GM19240 (cell line): ENCODE measurements around the gene ANTXRL.
"Not testable (repeated sequence)": the region's sequence is repeated elsewhere in the genome, so short reads cannot be mapped to it uniquely, and the experiment has no call there.

Experiments used
- DNase-seq: peaks from one replicate; pipeline ENCODE4 v3.0.0; 2011; ENCODE audit warnings: low spot score; ENCODE audit not compliant: insufficient read length

Gene ANTXRL

DNA sequence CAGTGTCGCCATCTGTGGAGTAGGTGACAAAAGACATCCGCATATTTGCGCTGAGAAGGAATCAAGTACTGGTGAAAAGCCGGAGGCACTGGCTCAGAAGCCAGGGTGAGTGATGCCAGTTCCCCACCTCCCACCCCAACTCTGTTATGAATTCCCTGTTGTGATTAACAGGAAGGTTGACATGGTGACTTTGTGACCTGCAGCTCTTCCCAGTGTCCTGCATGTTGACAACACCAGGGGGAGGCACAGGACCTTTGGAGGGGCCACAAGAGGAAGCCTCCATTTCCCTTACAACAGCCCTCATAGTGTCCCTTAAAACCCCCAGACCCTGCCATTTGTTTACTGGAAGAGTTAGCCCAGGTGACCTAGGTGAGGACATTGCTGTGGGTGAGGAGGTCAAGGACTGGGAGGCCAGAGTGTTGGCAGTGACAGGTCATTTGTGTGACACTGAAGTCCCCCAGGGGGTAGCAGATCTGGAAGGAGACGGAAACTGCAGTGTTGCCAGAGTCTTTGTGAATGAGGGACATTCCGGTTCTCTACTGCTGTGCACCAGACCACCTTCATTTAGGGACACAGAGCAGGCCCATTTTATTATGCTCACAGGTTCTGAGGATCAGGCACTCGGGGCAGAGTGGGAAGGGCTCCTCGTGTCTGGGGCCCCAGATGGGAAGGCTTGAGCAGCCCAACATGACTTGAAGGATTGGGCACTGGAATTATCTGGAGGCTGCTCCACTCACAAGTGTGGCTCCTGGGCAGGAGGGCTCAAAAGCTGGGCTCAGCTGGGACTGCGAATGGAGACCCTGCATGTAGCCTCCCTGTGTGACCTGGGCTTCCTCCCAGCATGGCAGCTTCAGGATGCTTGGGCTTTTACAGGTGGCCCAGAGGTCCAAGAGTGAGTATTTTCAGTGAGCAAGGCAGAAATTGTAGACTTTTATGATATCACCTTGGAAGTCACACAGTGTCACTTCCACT, 13.0 kb upstream of the ANTXRL start:
- no peak for DNase-seq

DNA sequence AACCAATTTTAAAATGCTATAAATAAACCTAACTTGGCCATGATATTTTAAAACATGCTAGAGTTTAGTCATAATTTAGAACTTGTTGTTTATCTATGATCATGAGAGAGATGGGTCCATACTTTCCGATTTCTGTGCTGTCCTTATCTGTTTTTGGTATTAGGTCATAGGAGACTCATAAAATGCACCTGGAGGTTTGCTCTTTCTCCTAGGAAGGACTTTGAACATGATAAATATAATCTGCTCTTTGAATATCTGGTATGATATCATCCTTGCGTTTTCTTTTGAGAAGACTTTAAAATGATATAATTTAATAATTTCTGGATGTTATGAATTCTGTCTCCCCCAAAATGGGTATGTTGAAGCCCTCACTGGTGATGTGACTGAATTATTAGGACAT, 9.0 kb upstream of the ANTXRL start:
- DNase-seq: no peak

DNA sequence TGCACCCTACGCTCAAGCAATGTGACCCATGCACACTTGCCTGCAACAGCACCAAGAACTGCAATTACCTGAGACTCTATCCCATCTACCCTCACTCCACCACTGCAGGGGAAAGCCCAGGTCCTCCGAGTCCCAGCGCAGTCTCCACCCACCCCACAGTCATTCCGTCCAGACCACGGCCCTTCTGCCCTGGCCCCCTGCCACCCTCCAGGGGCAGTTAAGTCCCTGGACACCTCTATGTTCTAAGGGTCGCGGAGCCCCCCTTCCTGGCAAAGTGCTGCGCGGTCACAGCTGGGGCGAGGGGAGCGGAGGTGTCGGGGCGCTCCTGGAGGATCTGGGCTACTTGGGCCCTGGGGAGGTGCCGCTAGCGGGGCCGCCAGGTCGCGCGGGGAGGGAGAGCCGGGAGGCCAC, 4.4 kb upstream of the ANTXRL start:
- DNase-seq: not testable (repeated sequence)

DNA sequence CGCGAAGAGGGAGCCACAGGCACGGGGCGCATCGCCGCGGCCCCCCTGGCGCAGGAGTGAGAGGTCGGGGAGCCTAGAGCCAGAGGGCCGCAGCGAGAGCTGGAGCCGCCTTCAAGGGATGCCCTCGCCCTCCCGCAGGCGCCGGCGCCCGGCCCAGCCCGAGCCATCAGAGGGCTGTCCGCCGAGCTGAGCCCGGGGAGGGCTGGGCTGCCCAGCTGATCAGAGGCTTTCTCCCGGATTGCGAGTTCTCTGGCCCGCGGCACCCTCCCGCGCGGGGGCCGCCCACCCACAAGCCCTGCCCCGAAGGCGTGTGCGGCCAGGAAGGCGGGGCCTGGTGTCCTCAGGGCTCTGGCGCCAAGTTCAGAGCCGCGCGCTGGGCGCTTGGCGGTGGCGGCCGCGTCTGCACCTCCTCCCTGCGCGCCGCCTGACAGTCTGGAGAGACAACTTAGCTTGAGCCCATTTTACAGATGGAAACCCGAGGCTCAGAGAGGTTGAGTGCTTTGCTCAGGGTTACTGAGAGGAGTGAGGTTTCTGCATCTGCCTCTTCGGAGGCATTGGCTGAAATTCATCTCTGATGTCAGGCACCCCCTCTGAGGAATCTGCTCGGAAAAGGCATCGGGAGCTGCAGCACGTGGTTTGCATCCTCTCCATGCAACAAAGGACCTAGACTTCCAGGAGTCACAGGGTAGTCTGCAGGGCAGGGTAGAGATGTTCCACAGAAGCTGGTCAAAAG, 3.8 kb upstream of the ANTXRL start:
- DNase-seq: no peak

DNA sequence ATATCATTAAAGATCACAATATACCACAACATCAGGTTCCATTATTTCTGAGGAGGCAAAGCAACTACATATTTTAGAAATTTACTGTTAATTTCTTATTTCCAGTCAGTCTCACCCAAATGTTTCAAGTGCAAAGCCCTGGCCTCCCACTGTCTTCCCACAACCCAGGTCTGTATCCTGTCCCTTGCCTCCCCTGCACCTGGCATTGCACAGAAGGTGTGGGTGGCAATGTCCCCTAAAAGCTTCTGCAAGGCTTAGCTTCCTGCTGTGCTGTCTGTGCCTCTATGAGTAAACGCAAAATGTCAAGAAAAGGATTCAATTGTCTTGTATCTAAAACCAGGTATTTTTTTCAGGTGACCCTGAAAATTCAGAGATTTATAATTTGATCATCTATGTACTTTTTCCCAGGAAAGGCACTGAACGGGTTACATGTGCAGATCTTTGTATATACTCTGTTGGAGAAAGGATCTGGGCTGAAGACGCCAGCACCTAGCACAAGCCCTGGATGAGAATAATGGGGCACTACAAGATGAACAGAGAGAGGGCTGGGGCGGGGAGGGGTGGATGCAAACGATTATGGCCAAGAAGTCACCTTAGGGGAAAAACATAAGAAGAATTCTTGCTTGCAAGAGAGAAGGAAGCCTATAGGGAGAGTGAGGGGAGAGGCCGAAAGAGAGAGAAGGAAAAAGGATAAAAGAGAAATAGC, 3.1 kb upstream of the ANTXRL start:
- no peak for DNase-seq

DNA sequence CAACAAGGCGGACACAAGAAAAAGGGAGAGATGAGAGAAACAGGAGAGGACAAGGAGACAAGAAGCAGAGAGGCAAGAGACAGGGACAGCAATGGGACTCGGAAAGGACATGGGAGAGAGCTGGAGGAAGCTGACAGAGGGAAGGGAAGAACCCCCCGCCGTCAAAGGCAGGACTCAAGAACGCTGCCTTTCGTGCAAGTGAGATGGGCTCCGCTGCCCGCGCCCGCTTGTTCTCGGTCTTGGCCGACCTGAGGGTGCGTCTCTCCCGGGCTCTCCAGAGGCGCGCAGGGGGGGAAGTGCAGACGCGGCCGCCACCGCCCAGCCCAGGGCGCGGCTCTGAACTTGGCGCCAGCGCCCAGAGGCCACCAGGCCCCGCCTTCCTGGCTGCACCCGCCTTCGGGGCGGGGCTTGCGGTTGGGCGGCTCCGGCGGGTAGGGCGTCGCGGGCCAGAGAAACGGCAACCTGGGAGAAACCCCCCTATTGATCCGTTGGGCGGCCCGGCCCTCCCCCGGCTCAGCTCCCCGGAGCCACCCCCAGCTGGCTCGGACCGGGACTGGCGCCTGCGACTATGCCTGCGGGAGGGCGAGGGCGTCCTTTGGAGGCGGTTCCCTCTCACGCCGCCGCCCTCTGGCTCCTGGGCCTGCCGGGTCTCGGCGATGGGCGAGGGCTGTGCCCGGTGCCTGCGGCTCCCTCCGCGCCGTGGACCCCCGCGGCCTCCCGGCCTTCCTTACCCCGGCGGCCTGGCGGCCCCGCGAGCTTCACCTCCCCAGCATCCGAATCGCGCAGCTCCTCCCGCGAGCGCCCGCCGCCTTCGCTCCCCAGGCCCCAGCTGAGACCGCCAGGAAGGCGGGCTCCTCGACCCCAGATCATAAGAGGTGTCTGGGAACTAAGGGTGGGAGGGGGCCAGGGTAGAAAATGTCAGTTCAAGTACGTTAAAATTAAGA, 2.2 kb upstream of the ANTXRL start:
- peak; percentile 77 for DNase-seq

DNA sequence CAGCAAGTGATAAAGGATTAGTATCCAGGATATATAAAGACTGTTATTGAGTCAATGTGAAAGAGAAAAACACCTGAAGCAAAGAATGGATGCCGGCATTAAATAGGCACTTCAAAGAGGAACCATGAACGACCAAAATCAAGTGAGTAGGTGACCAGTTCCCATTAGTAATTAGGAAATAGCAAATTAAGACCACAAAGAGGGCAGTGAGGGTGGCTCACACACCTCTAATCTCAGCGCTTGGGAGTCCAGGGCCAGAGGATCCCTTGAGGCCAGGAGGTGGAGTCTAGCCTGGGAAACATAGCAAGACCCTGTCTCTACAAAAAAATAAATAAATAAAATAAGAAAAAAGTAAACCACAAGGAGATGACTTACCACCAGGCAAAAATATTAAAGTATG, 1.5 kb upstream of the ANTXRL start:
- no peak for DNase-seq

DNA sequence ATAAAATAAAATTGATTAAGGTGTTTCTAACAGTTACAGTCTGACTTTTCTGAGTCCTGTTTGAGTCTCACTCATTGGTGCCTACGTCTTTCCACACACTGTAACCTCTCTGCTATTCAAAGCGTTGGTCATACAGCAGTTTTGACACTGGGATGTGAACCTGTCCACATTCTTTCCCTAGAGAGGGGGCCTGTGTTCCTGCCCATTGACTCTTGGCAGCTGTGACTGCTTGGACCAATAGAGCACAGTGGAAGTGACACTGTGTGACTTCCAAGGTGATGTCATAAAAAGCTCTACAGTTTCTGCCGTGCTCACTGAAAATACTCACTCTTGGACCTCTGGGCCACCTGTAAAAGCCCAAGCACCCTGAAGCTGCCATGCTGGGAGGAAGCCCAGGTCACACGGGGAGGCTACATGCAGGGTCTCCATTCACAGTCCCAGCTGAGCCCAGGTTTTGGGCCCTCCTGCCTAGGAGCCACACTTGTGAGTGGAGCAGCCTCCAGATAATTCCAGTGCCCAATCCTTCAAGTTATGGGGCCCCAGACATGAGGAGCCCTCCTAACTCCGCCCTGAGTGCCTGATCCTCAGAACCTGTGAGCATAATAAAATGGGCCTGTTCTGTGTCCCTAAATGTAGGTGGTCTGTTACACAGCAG, 704 bp upstream of the ANTXRL start:
- DNase-seq: no peak

DNA sequence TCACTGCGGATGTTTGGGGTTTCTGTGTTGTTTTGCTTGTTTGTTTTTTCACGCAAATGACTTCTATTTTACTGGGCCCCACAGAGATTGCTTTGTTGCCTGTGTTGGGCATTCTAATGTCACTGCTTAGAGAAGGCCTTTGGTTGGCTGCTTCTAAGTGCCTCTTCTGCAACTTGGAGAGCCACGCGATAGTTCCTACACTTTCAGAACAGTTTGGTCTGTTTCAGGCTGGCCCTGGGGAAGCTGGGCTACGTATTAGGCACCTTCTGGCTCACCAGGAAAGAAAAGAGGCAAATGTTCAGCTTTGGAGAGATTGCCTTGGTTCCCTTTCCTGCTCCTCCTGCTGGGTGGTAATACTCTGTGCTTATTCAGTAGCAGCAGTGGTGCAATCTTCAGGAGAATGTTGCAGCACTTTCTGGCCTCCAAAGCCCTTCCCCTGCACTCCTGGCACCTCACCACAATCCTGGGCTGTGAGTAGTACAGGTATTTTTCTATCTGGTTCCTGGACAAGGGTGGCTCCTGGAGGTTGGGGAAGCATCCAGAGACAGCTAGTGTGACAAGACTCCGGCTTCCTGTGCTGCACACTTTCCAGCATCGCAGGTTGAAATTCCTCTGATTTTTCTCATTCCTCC, 1.2 kb downstream of the ANTXRL start:
- no peak for DNase-seq

DNA sequence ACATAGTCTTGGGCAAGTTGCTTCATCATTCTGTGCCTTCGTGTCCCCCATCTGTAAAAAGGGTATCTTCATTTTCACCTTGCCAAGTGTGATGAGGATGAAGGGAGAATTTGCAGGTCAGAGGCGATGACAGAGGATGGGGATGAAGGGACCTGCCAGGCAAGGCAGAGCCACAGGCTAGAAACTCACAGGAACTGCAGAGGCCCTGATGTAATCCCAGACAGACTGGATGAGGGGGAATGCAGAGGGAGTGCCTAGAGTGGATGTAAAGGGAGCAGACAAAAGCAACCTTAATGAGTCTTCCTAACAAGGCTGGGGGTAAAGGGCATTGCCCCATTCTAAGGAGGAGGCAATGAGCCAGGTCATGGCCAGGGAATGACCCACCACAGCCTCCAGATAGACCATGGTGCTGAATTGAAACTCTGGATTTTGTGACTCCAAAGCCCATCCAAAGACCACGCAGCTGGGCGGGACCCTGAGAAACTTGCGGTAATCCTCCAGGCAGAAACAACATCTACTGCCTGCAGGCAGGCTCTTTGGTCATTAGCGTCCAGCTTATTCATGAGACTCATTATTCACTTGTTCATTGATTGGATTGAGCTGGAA, 1.9 kb downstream of the ANTXRL start:
- no peak for DNase-seq

DNA sequence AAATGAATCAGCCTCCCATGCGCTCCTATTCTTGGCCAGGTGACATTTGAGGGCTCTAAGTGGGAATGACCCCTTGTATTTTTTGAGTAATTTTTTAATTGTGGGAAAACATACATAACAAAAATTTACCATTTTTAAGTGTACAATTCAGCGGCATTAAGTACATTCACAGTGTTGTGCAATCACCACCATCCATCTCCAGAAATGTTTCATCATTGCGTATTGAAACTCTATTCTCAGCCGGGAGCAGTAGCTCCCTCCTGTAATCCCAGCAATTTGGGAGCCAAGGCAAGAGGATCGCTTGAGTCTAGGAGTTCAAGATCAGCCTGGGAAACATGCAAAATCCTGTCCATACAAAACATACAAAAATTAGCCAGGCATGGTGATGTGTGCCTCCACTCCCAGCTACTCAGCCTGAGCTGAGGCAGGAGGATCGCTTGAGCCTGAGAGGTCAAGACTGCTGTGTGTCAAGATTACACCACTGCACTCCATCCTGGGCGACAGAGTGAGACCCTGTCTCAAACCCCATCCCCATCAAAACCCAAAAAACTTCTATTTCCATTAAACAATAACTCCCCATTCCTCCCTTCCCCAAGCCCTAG, 2.5 kb downstream of the ANTXRL start:
- no peak for DNase-seq

DNA sequence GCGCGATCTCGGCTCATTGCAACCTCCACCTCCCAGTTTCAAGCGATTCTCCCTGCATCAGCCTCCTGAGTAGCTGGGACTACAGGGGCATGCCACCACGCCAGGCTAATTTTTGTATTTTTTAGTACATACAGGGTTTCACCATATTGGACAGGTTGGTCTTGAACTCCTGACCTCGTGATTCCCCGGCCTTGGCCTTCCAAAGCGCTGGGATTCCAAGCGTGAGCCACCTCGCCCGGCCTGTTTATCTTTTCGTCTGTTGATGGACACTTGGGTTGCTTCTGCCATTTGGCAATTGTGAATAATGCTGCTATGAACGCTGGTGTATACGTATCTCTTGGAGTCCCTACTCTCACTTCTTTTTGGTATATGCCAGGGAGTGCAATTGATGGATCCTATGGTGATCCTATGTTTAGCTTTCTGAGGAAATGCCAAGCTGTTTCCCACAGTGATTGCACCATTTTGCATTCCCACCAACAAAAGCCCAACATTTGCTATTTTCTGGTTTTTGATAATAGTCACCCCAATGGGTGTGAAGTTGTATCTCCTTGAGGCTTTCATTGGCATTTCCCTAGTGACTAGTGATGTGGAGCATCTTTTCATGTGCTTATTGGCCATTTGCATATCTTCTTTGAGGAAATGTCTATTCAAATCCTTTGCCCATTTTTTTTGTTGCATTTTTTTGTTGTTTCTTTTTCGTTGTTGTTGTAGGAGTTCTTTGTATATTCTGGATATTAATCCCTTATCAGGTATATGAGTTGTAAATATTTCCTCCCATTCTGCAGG, 3.5 kb downstream of the ANTXRL start:
- no peak for DNase-seq

DNA sequence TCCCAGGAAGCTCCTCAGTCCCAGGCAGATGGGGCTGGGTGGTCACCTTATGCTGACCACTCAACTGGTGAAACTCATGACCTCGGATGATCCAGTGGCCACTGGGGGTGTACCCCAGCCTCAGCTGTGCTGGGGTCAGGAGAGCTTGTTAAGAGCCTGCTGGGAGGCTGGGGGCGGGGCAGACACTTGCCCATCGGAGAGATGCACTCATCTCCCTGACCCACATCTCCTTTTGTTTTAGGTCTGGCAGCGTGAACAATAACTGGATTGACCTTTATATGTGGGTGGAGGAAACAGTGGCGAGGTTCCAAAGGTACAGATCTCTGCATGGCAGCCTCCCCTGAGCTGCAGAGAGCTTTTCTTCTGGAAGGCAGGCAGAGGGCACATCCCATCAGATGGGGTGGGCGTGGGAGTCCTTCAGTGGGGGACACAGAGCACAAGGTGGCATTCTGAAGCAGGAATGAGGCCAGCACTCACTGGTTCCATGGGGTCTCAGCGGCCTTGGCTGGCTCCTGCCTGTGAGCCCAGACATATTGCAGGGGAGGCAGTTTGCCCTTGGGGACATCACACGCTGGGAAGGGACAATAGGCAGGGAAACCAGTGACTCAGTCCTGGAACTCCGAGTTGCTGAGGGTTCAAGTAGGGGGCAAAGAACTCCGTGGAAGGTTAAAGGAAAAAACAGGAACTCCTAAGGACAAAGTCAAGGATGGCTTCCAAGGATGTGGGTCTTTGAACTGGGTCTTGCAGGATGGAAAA, 5.2 kb downstream of the ANTXRL start:
- no peak for DNase-seq

DNA sequence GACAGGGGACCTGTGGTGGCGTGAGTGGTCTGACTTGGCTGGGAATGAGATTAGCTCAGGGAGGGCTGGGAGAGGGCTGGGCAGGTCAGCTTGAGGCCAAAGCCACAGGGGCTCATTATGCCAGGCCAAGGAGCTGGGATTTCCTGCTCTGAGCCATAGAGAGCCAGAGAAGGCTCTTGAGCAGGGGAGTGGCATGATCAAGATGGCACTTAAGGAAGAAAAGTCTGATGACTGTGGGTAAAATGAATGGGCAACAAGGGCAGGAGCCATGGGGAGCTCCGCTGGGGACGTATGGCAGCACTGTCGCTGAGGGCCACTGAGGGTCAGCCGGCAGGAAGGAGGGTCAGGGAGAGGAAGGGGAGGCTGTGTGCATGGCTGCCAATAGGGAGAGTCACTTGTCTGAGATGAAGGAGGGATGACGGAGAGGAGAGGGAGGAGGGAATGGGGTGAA, 5.8 kb downstream of the ANTXRL start:
- DNase-seq: no peak

DNA sequence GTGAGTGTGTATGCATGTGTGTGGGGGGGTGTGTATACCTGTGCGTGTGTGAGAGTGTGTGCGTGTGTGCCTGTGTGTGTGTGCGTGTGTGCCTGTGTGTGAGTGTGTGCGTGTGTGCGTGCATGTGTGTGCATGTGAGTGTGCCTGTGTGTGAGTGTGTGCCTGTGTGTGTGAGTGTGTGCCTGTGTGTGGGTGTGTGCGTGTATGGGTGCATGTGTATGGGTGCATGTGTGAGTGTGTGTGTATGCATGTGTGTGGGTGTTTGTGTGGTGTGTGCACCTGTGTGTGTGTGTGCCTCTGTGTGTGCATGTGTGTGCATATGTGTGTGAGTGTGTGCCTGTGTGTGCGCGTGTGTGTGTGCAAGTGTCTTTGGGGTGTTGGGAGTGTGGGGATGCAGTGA, 6.4 kb downstream of the ANTXRL start:
- no peak for DNase-seq

DNA sequence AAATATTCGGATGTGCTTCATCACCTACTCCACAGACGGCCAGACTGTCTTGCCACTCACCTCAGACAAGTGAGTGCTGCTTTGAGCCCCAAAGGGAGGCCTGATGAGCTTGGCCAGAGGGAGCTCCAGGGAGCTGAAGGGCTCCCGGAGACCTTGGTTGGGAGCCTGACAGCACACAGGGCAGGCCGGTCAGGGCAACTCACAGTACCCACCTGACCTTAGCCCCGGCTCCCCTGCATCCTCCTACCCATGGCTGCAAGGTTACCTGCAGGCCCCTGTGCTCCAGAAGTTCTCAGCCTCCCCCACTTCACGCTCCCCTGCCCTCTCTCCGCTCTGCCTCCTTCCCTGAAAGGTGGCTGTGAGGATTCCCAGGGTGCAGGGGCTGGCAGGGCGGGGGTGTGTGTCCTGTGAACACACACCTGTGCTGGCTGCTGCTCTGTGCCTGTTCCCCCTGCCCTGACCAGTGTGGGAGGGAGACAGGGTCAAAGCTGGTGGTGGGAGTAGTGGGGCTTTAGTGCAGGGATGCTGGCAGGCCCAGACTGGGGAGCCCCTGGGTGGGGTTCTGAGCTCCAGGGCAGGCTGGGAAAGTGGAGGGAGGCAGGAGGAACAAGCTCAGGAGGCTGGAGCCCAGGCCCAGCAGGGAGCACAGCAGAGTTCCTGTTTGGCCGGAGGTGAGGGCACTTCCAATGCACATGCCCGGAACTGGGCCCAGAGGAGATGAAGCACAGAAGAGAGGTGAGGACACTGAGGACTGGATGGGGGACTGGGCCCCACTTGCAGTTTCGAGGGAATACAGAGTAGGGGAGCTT, 7.2 kb downstream of the ANTXRL start:
- no peak for DNase-seq
